ENCODE results near the gene ZDHHC21.
A peak's percentile ranks its signal among the peaks of the same experiment; 100 is the strongest.

The ZDHHC21 gene, protein sequence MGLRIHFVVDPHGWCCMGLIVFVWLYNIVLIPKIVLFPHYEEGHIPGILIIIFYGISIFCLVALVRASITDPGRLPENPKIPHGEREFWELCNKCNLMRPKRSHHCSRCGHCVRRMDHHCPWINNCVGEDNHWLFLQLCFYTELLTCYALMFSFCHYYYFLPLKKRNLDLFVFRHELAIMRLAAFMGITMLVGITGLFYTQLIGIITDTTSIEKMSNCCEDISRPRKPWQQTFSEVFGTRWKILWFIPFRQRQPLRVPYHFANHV

DNA sequence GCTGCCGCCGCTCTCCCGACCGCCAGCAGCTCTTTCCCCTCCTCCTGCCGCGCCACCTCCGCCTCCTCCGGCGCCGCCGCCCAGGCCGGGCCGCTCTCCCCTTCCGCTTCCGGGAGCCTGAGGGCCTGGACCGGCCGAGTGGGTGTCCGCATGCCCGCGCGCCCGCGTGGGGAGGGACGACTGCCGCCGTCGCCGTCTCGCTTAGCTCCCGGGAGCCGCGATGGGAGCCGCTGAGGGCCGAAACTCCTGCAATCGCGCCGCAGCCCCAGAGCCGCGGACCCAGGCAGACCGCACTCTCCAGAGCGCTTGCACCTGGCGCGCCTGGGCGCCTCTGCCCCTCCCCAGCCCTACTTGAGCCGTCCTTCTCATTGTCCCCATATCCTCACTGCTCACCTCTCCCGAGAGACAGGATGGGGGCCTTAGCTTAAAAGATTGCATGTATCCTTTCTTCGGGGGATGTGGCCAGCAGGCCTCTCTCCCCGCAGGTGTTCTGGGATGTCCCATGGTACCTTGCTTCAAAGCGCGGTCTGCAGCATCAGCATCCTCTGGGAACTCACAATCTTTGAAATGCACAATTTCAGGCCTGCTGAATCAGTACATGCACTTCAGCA, at the start of gene ZDHHC21:
Gene ZDHHC21, minus strand, starts transcription at position 182 of the 611 bp plus-strand sequence. CDS start 19,092 bp downstream, outside the sequence.
- no peak for DNase-seq (ENCODE audit: low read depth)

DNA sequence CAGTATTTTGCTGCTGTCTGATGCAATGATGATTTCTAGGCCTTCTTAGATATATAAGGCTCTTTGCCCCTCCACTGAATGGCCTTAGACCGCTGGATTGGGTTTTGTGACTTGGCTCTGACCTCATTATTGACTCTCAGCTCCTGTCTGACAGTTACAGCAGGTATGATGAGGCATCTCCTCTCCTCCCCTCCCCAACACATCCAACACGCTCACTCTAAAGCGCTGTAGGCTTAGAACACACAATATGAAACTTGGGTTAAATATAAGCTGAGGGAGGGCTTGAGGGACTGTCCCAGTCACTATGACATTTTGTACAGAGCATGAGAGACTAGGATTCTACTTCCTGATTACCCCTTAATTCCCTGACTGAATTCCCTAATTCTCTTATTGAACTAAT, 48.1 kb upstream of the ZDHHC21 start:
- no peak for DNase-seq (ENCODE audit: low read depth)

DNA sequence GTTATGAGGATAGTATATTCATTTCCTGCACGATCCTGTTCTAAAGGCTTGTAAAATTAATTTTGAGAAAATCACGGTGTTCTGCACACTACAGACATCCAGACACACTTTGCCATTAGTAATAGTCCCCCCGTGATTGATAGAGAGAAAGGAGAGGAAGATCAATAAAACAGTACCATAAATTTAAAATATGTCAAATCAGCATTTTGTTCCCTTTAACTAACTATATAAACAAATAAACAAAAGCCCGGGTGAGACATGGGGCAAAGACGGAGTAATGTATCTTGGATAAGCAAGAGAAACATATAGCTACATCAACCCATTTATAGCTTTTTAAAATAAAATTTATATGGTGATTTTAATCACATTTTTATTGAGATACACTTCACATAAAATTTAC, 39.9 kb upstream of the ZDHHC21 start:
- no peak for DNase-seq (ENCODE audit: low read depth)

DNA sequence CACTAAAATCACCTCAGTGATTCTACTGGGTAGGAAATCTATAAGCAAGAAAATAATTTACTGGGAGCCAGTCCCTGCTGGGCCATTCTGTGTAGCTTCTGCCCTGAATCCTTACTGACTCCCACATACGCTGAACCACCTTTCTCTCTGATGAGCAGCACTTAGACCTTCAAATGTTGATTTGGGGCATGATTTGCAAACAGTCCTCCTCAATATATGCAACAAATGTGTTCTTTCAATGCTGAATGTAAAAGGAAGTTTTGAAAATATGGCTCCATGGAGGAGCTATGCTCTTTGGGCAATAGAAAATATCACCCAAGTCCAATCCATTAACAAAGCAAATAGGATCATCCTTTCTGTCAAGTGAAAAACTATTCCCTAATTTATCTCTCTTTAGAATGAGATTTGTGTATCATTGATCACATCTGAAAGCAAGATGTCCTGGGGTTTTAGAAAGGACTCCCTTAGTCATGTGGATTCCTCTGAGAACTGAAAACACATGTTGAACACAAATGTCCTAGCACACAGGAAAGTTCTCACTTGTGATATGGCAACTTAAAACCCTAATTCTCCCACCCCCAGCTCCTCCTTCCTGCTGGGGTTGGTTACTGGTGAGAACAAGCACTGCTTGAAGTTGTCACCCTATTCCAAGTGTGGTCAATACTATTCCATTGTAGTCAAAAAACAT, 38.2 kb upstream of the ZDHHC21 start:
- DNase-seq (ENCODE audit: low read depth) = no peak

DNA sequence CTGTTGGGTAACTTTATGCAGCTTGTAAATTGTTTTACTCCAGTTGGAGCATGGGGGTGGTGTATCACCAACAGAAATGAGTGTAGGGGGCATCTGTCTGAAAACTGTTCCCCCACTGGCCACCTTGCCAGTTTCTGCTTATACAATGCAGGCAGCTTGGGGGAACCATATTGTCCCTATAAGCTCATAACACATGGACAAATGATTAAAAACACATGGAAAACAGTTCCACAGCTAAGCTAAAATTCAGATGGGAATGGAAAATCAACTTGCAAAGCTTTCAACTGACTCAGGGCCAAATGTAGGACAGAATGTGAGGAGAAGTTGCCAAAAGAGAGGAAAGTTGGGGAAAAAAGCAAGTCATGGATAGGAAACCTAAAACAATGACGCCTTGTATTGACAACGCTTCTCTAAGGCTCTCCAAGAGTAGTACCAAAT, 37.2 kb upstream of the ZDHHC21 start:
- DNase-seq (ENCODE audit: low read depth) = no peak

DNA sequence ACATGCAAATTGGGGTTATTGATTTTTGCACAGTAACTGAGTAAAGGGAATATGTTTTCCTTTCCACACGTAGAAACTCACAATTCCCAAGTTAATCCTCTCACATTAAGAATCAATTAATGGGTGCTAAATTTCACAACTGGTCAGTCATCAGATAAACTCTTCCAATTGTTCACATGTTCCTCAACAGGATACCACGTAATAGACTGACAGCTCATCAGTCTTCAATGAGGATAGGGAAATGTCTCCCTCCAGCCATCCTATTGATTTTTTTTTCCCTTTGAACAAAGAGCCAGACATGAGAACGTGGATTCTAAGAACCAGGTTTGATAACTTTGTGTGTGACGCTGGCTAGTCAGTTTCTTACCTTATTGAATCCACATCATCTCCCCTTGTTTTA, 30.1 kb upstream of the ZDHHC21 start:
- no peak for DNase-seq (ENCODE audit: low read depth)

DNA sequence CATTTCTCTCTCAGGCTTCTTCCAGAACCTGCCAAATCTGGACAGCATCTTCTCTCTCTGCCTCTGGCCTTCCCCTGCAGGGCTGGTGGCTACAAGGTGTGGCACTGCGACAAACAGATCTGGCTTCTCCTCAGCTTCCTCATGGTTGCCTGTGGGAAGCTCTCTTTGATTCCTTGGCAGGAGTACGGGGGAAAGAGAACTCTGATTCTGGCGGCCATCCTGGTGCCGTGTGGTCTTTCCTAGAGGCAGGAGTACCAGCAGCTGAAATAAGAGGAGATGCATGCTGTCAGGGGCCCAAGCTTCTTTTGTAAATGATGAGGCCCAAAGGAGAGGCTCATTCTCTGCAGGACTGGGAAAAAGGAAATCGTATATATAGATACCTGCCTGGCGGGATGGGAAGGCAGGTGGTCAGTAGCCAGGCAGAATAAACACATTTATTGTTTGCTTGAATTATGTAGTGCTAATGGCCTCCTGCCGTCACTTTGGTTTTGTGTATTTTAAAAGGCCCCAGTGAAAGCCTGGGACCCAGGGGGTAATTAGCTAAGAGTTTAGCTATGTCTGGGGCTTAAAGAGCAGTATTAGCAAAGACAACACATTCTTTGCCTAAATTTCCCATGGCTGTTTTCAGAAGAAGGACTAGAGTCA, 29.3 kb upstream of the ZDHHC21 start, which contains the start of gene CER1:
Gene CER1, minus strand, starts transcription at position 343 of the 645 bp plus-strand sequence. Its CDS starts 61 bp downstream, at position 282.
- no peak for DNase-seq (ENCODE audit: low read depth)

DNA sequence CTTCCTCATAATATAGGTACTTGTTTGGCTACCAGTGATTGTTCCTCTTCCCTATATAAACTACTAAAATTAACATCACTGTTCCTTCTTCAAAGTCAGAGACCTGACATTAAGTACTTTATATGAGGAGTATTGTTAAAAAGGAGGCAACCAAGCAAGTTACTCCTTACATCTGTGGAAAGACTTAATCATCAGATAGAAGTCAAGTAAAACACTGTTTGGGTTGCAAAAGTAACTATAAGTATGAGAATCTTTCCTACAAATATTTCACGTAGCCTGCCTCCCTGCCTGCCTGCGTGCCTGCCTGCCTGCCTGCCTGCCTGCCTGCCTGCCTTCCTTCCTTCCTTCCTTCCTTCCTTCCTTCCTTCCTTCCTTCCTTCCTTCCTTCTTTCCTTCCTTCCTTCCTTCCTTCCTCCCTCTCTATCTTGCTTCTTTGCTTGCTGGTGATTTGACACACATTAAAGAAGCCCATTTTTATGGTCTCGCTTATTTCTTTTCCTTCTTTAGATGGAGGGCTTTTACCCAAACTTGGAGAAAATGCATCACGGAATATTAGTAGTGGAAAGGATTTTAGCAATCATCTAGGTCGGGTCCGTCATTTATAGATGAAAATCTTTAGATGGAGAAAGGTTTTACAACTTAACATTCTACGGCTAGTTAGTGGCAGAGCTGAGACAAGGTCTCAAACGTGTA, 26.1 kb upstream of the ZDHHC21 start:
- DNase-seq (ENCODE audit: low read depth) = no peak

DNA sequence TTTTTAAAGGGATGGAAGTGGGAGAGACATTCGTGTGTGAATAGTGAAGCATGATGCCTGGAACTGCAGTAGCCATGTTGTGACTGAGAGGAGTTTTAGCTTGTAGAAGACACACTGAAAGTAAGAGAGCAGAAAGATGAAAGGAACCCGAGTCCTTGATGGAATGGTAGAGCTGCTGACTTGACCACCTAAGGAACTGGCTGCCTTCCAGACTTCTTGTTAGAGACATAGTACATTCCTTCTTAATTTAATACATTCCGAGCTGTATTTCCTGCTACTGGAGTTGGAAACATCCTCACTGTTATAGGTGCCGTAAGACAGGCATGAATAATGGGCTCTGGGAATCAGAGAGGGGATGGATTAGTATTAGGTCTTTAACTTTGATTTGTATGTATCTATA, 21.9 kb upstream of the ZDHHC21 start:
- DNase-seq (ENCODE audit: low read depth) = no peak

DNA sequence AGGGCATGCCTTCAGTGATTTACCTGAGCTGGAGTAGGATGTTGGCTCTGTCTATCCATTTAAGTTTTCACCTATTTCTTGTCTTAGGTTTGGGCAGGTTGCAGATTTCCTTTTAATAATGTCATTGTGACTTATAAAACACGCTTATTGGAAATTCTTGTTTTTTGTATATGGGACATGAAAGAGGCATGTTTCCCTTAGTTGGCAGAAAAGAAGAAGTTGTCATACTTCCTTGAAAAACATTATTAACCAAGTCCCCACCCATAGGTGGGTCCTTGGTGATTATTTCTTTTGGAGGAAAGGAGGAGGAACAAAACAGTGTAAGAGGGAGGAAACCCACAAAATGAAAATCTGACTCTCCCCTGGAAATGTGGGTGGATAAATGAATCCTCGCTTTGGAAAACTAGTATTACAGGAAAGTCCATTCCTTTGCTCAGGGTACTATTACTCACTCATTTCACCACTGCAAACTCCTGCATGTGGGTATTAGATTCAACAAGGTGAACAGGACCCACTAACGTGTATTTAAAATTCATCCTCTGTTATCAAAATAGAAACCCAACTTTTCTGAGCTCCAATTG, 20.0 kb upstream of the ZDHHC21 start:
- no peak for DNase-seq (ENCODE audit: low read depth)

DNA sequence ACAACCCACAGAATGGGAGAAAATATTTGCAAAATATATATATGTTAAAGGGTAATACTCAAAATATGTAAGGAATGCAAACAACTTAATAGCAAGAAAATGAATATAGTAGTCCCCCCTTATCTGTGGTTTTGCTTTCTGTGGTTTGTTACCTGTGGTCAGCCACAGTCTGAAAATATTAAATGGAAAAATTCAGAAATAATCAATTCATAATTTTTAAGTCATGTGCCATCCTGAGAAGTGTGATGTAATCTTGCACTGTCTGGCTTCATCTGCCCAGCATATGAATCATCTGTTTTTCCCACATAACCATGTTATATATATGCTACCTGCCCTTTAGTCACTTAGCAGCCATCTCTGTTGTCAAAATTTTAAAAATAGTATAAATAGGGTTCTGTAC, 17.6 kb upstream of the ZDHHC21 start:
- peak; percentile 17 for DNase-seq (ENCODE audit: low read depth)

DNA sequence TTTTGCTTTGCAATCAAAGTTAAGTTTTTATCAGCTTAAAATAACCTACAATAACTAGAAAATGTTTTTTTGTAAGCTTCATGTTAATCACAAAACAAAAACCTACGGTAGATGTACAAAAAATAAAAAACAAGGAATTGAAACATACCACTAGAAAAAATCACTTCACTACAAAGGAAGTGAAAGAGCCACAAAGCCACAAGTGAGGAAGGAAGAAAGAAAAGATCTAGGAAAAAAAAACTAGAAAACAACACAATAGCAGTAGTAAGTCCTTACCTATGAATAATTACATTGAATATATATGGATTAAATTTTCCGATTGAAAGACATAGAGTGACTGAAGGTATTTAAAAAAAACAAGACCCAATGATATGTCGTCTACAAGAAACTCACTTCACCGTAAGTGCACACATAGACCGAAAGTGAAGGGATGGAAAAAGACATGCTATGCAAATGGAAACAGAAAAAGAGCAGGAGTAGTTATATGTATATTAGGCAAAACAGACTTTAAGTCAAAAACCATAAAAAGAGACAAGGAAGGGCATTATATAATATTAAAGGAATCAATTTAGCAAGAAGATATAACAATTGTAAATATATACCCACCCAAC, 13.4 kb upstream of the ZDHHC21 start:
- DNase-seq (ENCODE audit: low read depth) = no peak

DNA sequence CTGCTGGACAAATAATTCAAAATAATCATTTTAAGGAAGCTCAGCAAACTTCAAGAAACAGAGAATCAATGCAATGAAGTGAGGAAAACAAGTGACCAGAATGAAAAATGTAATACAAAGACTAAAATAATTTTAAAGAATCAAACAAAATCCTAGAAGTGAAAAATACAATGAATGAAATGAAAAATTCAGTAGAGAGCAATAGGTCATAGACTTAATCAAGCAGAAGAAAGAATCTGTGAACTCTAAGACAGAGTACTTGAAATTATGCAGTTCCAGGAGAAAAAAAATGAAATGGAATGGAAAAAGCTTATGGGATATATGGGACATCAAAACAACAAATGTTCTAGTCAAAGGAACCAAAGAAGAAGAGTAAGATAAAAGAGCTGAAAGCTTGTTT, 11.8 kb upstream of the ZDHHC21 start:
- DNase-seq (ENCODE audit: low read depth) = no peak

DNA sequence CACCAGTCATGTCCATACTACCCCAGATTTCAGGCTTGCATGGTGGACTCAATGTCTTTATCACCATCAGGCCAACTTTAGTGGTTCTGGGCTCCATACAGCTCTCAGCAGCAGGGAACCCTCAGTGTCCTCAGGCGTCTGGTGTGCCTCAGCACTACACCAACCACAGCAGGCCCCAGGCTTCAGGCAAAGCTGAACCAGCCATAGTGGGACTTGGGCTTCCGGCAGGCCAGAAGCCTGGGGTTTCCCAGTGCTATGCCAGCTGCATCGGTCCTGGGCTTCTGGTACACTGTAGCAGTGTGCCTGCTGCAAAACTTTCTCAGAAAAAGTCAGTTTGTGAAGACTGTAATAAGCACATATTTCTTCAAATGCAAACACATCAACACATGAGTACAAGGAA, 11.0 kb upstream of the ZDHHC21 start:
- no peak for DNase-seq (ENCODE audit: low read depth)

DNA sequence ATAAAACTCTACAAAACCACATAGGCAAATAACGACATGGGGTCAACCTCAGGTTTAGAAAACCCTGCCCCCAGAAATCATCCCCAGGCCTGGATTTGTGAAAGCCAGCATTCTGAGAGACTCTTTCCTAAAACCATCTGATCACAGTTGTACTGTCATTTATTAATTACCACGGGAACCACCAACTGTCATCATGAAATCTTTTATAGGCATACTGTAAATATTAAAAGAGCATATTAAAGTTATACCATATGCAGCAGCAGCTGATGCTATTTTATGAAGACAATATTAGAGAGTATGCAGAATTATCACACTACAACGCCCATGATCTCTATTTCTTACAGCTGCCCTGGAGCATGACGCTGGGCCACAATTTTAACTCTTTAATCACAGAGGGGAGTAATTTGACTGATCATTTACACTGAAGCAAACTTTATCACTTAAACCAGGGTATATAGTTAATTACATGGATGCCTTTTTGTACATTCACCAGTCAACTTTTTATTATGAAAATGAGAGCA, 9.0 kb upstream of the ZDHHC21 start:
- no peak for DNase-seq (ENCODE audit: low read depth)

DNA sequence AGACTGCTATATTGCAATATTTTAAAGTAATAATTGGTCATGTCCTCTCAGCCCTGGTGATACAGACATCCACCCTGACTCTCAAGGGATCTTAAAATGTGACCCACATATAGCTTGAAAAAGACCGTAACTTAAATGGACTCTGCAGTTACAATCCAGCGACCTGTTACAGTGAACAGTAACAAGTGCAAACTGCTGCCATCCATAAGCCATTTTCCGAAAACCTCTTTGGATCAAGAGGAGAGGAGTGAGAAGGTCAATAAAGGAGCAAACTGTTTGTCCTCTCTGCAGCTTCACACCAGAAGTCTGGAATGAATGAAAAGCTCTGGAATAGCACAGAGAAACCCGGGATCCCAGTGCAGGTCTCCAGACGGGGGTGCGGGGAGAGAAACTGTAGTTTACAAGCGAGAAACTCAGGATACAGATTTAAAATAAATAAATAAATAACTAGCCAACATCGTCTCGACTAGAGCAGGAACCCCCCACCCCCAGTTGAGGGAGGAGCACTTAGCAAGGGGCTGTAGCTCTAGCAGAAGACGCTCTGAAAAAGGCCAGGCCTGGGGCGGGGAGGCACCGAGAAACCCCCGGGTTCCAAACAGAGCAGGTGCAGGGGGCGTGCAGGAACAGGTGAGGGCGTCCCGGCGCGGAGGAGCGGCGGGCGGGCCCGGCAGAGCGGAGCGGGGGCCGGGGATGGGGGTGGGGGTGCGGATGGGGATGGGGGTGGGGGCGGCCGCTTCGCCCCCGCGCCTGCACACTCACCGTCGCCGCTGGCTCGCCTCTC, 572 bp downstream of the ZDHHC21 start:
- no peak for DNase-seq (ENCODE audit: low read depth)

DNA sequence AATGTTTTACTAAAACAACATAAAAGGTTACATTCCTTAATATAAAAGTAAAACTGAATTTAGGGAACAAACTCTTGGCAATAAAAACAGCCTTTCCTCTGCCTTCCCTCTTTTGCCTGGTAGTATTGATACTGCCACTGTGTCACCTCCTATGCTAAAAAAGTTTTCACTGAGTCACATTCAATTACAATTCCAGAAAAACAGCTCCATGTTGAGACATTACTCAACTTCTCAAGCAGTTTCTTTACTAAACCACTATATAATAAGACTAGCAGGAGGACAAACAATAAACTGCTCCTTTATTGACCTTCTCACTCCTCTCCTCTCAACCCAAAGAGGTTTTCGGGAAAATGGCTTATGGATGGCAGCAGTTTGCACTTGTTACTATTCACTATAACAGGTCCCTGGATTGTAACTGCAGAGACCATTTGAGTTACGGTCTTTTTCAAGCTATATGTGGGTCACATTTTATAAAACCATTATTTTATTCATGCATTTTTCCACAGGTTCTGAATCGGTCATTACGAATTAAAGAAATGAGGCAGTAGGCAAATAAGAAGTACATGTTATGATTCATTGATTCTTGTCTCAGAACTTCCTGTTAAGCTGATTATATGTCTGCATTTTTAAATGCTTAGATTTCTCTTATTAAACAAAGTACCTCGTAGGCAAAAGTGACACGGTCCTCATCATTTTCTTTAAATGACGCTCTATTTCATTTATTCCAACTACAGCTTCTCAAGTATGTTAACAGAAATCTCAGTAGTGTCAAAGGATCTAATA, 2.1 kb downstream of the ZDHHC21 start:
- DNase-seq (ENCODE audit: low read depth) = no peak

DNA sequence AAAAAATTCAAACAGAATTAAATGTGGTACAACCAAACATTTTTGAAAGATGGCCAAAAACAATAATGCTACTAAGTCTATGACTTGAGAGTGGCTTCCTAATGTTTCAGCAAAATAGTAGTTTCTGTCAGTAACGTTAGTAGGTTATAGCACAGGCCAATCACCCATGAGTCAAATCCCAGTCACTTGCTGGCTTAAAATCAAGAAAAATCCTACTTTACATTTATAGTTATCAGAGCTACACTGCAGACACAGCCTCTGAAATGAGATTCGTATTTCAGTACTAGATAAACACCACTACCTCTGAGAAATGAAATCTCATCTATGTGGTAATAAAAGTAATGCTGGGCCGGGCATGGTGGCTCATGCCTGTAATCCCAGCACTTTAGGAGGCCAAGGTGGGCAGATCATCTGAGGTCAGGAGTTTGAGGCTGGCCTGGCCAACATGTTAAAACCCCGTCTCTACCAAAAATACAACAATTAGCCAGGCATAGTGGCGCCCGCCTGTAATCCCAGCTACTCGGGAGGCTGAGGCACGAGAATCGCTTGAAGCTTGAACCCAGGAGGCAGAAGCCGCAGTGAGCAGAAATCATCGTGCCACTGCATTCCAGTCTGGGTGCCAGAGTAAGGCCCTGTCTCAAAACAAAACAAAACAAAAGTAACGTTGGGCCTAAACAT, 6.1 kb downstream of the ZDHHC21 start:
- peak; percentile 51 for DNase-seq (ENCODE audit: low read depth)

DNA sequence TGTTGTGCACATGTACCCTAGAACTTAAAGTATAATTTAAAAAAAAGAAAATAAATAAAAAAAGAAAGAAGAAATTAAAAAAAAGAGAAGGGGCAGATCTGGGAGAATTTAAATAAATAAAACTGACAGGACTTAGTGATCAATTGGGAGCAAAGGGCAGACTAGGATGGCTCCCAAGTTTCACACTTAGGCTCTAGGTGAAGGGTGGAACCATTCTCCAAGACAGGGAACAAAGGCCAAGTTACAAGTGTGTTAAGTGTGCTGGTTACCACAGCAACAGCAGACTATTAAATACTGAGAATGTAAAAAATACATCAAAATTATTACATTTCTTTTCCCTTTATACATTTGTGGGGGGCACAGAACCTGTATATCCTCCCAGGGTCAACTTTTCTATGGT, 7.1 kb downstream of the ZDHHC21 start:
- no peak for DNase-seq (ENCODE audit: low read depth)

Data from HS-27A (cell line).